Loucy (cell line): ENCODE results near the gene SLC6A14.

Experiments used
- EZH2phosphoT487 ChIP-seq: fragments of 200-600 bp; IDR thresholded peaks from 2 replicates; pipeline ENCODE4 v1.6.1; 2018; ENCODE audit warnings: antibody characterized with exemption, mild to moderate bottlenecking, moderate library complexity, borderline replicate concordance
- TF ChIP-seq, protein P1 (sequence below): fragments of 200-600 bp; sonication (generic); conservative IDR thresholded peaks from 2 replicates; pipeline ENCODE4 v1.5.1; 2014; ENCODE audit warnings: mild to moderate bottlenecking, antibody characterized with exemption, low read length

DNA sequence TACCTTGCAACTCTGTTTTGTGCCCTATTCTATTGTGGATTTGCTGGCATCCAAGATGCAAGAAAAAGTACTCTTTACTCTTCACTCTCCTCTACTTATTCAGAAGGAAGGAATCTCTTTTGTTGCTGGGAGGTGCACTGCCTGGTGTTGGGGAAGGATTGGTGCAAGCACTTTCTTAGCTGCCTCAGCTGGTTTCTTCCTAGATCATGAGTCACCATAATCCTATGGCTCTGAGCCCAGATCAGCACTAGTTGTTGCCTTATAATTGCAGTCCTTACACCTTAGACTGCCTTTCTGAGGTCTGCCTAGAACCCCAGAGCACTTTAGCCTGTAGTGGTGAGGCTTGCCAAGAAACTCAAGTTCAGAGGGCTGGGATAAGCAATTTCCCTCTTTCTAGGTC lies 63.4 kb downstream of the SLC6A14 start:
- TF ChIP-seq EZH2phosphoT487, result no peak
- TF ChIP-seq, protein P1, sequence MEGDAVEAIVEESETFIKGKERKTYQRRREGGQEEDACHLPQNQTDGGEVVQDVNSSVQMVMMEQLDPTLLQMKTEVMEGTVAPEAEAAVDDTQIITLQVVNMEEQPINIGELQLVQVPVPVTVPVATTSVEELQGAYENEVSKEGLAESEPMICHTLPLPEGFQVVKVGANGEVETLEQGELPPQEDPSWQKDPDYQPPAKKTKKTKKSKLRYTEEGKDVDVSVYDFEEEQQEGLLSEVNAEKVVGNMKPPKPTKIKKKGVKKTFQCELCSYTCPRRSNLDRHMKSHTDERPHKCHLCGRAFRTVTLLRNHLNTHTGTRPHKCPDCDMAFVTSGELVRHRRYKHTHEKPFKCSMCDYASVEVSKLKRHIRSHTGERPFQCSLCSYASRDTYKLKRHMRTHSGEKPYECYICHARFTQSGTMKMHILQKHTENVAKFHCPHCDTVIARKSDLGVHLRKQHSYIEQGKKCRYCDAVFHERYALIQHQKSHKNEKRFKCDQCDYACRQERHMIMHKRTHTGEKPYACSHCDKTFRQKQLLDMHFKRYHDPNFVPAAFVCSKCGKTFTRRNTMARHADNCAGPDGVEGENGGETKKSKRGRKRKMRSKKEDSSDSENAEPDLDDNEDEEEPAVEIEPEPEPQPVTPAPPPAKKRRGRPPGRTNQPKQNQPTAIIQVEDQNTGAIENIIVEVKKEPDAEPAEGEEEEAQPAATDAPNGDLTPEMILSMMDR, result no peak
